Cardiac septum (tissue), 1 donor: ENCODE measurements around the gene PGA3. TPM values are rescaled to one million over a fixed set of nuclear protein-coding genes. Genes with fewer than 3 reads are reported as not detected.
"Not testable (repeated sequence)": the region's sequence is repeated elsewhere in the genome, so short reads cannot be mapped to it uniquely, and the experiment has no call there.

Experiments
- DNase-seq: peaks from one replicate; pipeline ENCODE4 v3.0.0-alpha.2; 2020; ENCODE audit warnings: low spot score
- intact Hi-C: fragments of 100-400 bp; cut with DNase I; formaldehyde crosslinking; loops from one replicate; pipeline ENCODE4 v1.14.0; 2022
- total RNA-seq: library from RNA; stranded (reverse); fragmentation: NEBNext Ultra II Directional; extraction: Animal tissue kit (Norgen Biotek cat#: 25700); gene quantifications from one replicate; pipeline ENCODE4 v1.2.1, GENCODE V29; 2021
- donor health status: DM: no; HTN: no; CAD: no.

The PGA3 gene
- total RNA-seq, 1 donor from 2014 or later: 0.24 TPM

- intact Hi-C loops, DNase-seq: not testable (repeated sequence)
Measured at GRCh38 chr11:61237130-61237529, 33.8 kb downstream of the PGA3 start.

DNA sequence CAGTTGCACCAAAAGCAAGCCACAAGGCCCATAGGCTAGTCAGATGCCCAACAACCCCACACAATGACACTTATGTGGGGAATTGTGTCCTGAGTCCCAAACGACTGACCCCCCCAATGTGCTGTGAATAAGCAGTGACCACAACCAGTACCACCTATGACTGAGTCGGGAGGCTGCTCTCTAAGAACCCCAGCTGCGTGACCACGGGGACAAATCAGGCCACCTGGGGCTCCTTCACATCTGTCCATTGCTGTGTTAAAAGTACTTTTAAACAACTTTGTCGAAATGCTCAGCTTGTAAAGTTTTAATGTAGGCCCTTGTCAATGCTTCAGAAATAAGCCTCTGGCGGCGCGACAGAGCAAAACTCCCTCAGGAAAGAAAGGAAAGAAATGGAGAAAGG, 37.0 kb downstream of the PGA3 start:
- intact Hi-C loops: not testable (repeated sequence)

DNA sequence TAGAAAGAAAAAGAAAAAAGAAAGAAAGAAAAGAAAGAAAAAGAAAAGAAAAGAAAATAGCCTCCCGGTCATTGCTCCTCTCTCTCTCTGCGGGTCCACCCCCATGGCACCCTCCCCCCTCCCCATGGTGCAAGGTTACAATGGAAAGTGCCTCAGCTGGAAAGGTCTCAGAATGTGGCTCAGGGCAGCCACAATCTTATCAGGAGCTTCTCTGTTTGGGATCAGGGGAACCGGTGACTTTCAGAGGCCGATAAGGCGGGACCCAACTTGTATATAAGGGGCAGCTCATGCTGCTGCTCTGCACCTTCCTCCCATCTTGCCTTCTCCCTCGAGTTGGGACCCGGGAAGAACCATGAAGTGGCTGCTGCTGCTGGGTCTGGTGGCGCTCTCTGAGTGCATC, 37.6 kb downstream of the PGA3 start, which contains the start of gene PGA5:
PGA5 (plus strand) TSS at position 301 of the 400 bp plus-strand sequence; CDS start at position 353, 52 bp downstream.
- DNase-seq, intact Hi-C loops: not testable (repeated sequence)

More for the DNA sequence above, 37.0 kb downstream of the PGA3 start:
- not testable (repeated sequence) for DNase-seq

DNA sequence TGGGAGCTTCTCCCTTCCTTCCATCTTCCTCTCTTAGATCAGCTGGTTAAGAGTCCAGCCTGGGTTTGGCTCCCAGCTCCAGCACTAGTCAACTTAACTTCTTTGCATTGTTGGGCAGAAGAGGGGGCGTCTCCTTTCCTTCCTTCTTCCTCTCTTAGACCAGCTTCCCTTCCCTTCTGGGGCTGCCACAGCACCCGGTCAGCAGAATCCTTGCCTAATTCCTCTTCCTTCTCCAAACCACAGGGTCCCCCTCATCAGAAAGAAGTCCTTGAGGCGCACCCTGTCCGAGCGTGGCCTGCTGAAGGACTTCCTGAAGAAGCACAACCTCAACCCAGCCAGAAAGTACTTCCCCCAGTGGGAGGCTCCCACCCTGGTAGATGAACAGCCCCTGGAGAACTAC, 38.2 kb downstream of the PGA3 start:
- DNase-seq, intact Hi-C loops: not testable (repeated sequence)

- intact Hi-C loops, DNase-seq: not testable (repeated sequence)
Measured at GRCh38 chr11:61245284-61245964, 42.1 kb downstream of the PGA3 start.

DNA sequence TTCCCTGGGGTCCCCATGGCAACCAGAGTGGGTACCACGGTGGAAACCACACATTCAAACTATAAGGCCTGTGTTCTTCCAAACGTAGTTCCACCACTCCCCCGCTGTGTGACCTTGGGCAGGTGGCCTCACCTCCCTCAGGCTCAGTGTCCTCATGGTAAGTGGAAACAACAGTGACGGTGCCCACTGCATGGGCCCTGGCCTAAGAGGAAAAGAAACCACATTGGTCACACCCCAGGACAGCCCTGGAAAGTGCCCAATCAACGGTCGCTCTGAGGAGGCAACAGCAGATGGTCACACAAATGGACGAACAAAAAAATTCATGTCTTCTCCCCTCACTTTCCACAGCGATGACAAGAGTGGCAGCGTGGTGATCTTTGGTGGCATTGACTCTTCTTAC, 44.8 kb downstream of the PGA3 start:
- intact Hi-C loops, DNase-seq: not testable (repeated sequence)

DNA sequence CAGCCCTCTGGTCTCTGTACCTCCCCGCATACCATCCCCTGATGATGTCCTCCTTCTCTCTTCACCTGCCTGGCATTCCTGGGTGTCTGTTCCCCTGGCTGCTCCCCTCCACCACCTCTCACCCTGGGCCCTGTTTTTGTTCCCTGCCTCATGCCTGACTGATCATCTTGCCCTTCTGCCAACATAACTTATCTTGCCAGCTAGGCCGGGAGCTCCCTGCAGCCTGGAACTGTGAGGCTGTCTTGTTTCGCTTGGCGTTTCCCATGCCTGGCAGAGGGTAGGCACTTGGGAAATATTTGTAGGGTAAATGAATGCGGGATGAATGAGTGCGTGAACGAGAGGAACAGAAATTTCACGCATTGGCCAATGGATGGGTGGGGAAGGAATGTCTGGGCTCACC, 45.9 kb downstream of the PGA3 start:
- intact Hi-C loops: not testable (repeated sequence)

GRCh38 chr11:61250796-61251765, 47.8 kb downstream of the PGA3 start:
- intact Hi-C loops: loop anchor here (10.0 kb wide), 1 partner anchor 134 kb away; no protein-coding TSS in a partner anchor
- DNase-seq: not testable (repeated sequence)

More for the DNA sequence above, 45.9 kb downstream of the PGA3 start:
- not testable (repeated sequence) for DNase-seq

GRCh38 chr11:61252332-61252731, 49.0 kb downstream of the PGA3 start:
- intact Hi-C loops: loop anchor here (10.0 kb wide), 1 partner anchor 132 kb away; no protein-coding TSS in a partner anchor

GRCh38 chr11:61254403-61255025, 51.2 kb downstream of the PGA3 start:
- intact Hi-C loops: loop anchor here (10.0 kb wide), 1 partner anchor 130 kb away; no protein-coding TSS in a partner anchor
- DNase-seq: no peak

More at GRCh38 chr11:61252332-61252731, 49.0 kb downstream of the PGA3 start:
- not testable (repeated sequence) for DNase-seq

GRCh38 chr11:61256710-61257482, 53.6 kb downstream of the PGA3 start:
- intact Hi-C loops: loop anchor here (10.0 kb wide), 1 partner anchor 128 kb away; no protein-coding TSS in a partner anchor
- no peak for DNase-seq

- intact Hi-C loops: loop anchor here (10.0 kb wide), 1 partner anchor 126 kb away; no protein-coding TSS in a partner anchor
- DNase-seq: no peak
Measured at GRCh38 chr11:61258546-61258945, 55.2 kb downstream of the PGA3 start.

GRCh38 chr11:61259363-61259762, 56.0 kb downstream of the PGA3 start:
- no peak for DNase-seq
- intact Hi-C loops: loop anchor here (10.0 kb wide), 1 partner anchor 125 kb away; no protein-coding TSS in a partner anchor

Other genes with a start within 250 kb of the PGA3 start
- gene CD6, start 231.8 kb upstream of the PGA3 start, total RNA-seq: 0.86 TPM
- gene CD5, start 101.0 kb upstream of the PGA3 start, total RNA-seq: not detected
- 19.6 TPM for gene VPS37C, start 42.1 kb upstream of the PGA3 start, total RNA-seq
- gene PGA4, start 18.8 kb downstream of the PGA3 start, total RNA-seq: not detected
- not detected for gene PGA5, start 37.7 kb downstream of the PGA3 start, total RNA-seq
- 0.59 TPM for gene VWCE, start 91.8 kb downstream of the PGA3 start, total RNA-seq
- gene DDB1, start 129.6 kb downstream of the PGA3 start, total RNA-seq: 125 TPM
- 21.9 TPM for gene TKFC, start 129.7 kb downstream of the PGA3 start, total RNA-seq
- gene CYB561A3, start 158.4 kb downstream of the PGA3 start, total RNA-seq: 11.2 TPM
- 17.9 TPM for gene TMEM138, start 158.9 kb downstream of the PGA3 start, total RNA-seq
- 6.3 TPM for gene TMEM216, start 189.1 kb downstream of the PGA3 start, total RNA-seq
- 40.1 TPM for gene CPSF7, start 226.5 kb downstream of the PGA3 start, total RNA-seq
- gene SDHAF2, start 226.6 kb downstream of the PGA3 start, total RNA-seq: 27.9 TPM